OCI-LY1 (cell line): ENCODE measurements around the gene ID1.

Source experiments
- EZH2 ChIP-seq: fragments of 200-600 bp; sonication (generic), shearing (Covaris generic); IDR thresholded peaks from 2 replicates; pipeline ENCODE4 v1.8.0; 2017; ENCODE audit warnings: borderline replicate concordance, mixed run types, mild to moderate bottlenecking, antibody characterized with exemption, low read length, moderate library complexity, mixed read lengths
- TF ChIP-seq, protein P1 (sequence below): fragments of 200-600 bp; sonication (generic), shearing (Covaris generic); IDR thresholded peaks from 2 replicates; pipeline ENCODE4 v1.5.1; 2017; ENCODE audit warnings: mild to moderate bottlenecking, antibody characterized with exemption, low read length, moderate library complexity, mixed read lengths

GRCh38 chr20:31643522-31643921 lies 38.4 kb downstream of the ID1 start:
- TF ChIP-seq, protein P1, sequence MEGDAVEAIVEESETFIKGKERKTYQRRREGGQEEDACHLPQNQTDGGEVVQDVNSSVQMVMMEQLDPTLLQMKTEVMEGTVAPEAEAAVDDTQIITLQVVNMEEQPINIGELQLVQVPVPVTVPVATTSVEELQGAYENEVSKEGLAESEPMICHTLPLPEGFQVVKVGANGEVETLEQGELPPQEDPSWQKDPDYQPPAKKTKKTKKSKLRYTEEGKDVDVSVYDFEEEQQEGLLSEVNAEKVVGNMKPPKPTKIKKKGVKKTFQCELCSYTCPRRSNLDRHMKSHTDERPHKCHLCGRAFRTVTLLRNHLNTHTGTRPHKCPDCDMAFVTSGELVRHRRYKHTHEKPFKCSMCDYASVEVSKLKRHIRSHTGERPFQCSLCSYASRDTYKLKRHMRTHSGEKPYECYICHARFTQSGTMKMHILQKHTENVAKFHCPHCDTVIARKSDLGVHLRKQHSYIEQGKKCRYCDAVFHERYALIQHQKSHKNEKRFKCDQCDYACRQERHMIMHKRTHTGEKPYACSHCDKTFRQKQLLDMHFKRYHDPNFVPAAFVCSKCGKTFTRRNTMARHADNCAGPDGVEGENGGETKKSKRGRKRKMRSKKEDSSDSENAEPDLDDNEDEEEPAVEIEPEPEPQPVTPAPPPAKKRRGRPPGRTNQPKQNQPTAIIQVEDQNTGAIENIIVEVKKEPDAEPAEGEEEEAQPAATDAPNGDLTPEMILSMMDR = no peak
- no peak for TF ChIP-seq EZH2
